ENCODE results near the gene IFFO2. TPM values are rescaled to one million over a fixed set of nuclear protein-coding genes. Genes with fewer than 3 reads are reported as not detected.
A peak's percentile ranks its signal among the peaks of the same experiment; 100 is the strongest.

The IFFO2 gene
- total and polyA plus RNA-seq, 2 donors (not counting 1 experiment from before 2014, with no cell fraction given), result 5.8 to 10.4 TPM

GRCh38 chr1:19003371-19004290 lies 47.2 kb upstream of the IFFO2 start:
- no peaks in the 10 kb centered on the region for H3K36me3 ChIP-seq (ENCODE audit: control insufficient read depth, insufficient read depth, low read length)
- H3K4me1 ChIP-seq (ENCODE audit: control insufficient read depth, extremely low read depth, insufficient read depth, low read length), result peaks cover 8% of the 10 kb centered on the region
- DNase-seq (ENCODE audit: low read depth in 2 of 2), result peak; percentile 63 to 94
- no peaks in the 10 kb centered on the region for H3K79me2 ChIP-seq (ENCODE audit: control insufficient read depth, insufficient read depth, low read length)
- H3K27ac ChIP-seq (ENCODE audit: insufficient read depth, low read length), result no peak overlapping the region
- no peak overlapping the region for H3K9ac ChIP-seq (ENCODE audit: insufficient read depth, low read length)
- H4K20me1 ChIP-seq (ENCODE audit: control insufficient read depth, extremely low read depth, insufficient read depth, low read length), result no peaks in the 10 kb centered on the region
- TF ChIP-seq CTCF (conservative IDR thresholded peaks at IDR 0.05 in 1 of 2, IDR thresholded peaks at IDR 0.05 in 1 of 2; ENCODE audit: low read depth in 1 of 2, low read length in 2 of 2) (no peak), EZH2 (IDR thresholded peaks at IDR 0.05; ENCODE audit: low read length, missing control alignments) (no peak)
- no peak overlapping the region for H2AFZ ChIP-seq (ENCODE audit: low read length)
- H3K27me3 ChIP-seq (ENCODE audit: control insufficient read depth, insufficient read depth, low read length), result no peaks in the 10 kb centered on the region
- H3K9me3 ChIP-seq (ENCODE audit: control insufficient read depth, insufficient read depth, low read depth, low read length), result no peaks in the 10 kb centered on the region
- no peak overlapping the region for H3K4me3 ChIP-seq (replicated peaks in 1 of 4; ENCODE audit: control extremely low read depth in 1 of 4, insufficient read depth in 1 of 4, low read depth in 3 of 4, low read length in 4 of 4)
- no peak overlapping the region for H3K4me2 ChIP-seq (ENCODE audit: extremely low read depth, insufficient read depth, low read length)

GRCh38 chr1:19000065-19000464 lies 43.6 kb upstream of the IFFO2 start:
- Histone ChIP-seq H3K4me1 (ENCODE audit: control insufficient read depth, extremely low read depth, insufficient read depth, low read length) (peaks cover 3% of the 10 kb centered on the region), H2AFZ (ENCODE audit: low read length) (no peak overlapping the region), H3K9me3 (ENCODE audit: control insufficient read depth, insufficient read depth, low read depth, low read length) (no peaks in the 10 kb centered on the region), H4K20me1 (ENCODE audit: control insufficient read depth, extremely low read depth, insufficient read depth, low read length) (no peaks in the 10 kb centered on the region), H3K79me2 (ENCODE audit: control insufficient read depth, insufficient read depth, low read length) (no peaks in the 10 kb centered on the region), H3K27me3 (ENCODE audit: control insufficient read depth, insufficient read depth, low read length) (peaks cover 5% of the 10 kb centered on the region), H3K4me3 (replicated peaks in 1 of 4; ENCODE audit: control extremely low read depth in 1 of 4, insufficient read depth in 1 of 4, low read depth in 3 of 4, low read length in 4 of 4) (no peak overlapping the region), H3K9ac (ENCODE audit: insufficient read depth, low read length) (no peak overlapping the region), H3K36me3 (ENCODE audit: control insufficient read depth, insufficient read depth, low read length) (no peaks in the 10 kb centered on the region), H3K4me2 (ENCODE audit: extremely low read depth, insufficient read depth, low read length) (no peak overlapping the region), H3K27ac (ENCODE audit: insufficient read depth, low read length) (no peak overlapping the region)
- DNase-seq (ENCODE audit: low read depth in 2 of 2), result peak in 1 of 2 donors; percentile 44
- TF ChIP-seq EZH2 (IDR thresholded peaks at IDR 0.05; ENCODE audit: low read length, missing control alignments), result no peak

- H3K27ac ChIP-seq (ENCODE audit: insufficient read depth, low read length), result no peak overlapping the region
- no peak overlapping the region for H3K9ac ChIP-seq (ENCODE audit: insufficient read depth, low read length)
- DNase-seq (ENCODE audit: low read depth in 2 of 2), result peak; percentile 52 to 59
- H4K20me1 ChIP-seq (ENCODE audit: control insufficient read depth, extremely low read depth, insufficient read depth, low read length), result no peaks in the 10 kb centered on the region
- H3K4me1 ChIP-seq (ENCODE audit: control insufficient read depth, extremely low read depth, insufficient read depth, low read length), result peaks cover 3% of the 10 kb centered on the region
- no peak overlapping the region for H3K4me2 ChIP-seq (ENCODE audit: extremely low read depth, insufficient read depth, low read length)
- H3K36me3 ChIP-seq (ENCODE audit: control insufficient read depth, insufficient read depth, low read length), result no peaks in the 10 kb centered on the region
- H3K27me3 ChIP-seq (ENCODE audit: control insufficient read depth, insufficient read depth, low read length), result peaks cover 5% of the 10 kb centered on the region
- H3K79me2 ChIP-seq (ENCODE audit: control insufficient read depth, insufficient read depth, low read length), result no peaks in the 10 kb centered on the region
- H3K4me3 ChIP-seq (replicated peaks in 1 of 4; ENCODE audit: control extremely low read depth in 1 of 4, insufficient read depth in 1 of 4, low read depth in 3 of 4, low read length in 4 of 4), result no peak overlapping the region
- no peaks in the 10 kb centered on the region for H3K9me3 ChIP-seq (ENCODE audit: control insufficient read depth, insufficient read depth, low read depth, low read length)
- no peak for TF ChIP-seq EZH2 (IDR thresholded peaks at IDR 0.05; ENCODE audit: low read length, missing control alignments)
- no peak for TF ChIP-seq CTCF (conservative IDR thresholded peaks at IDR 0.05 in 1 of 2, IDR thresholded peaks at IDR 0.05 in 1 of 2; ENCODE audit: low read depth in 1 of 2, low read length in 2 of 2)
- H2AFZ ChIP-seq (ENCODE audit: low read length), result no peak overlapping the region
These were observed 42.9 kb upstream of the IFFO2 start for GRCh38 chr1:18999359-18999758.
